ENCODE measurements around the gene CSNK1G3. TPM values are rescaled to one million over a fixed set of nuclear protein-coding genes. Genes with fewer than 3 reads are reported as not detected.

The CSNK1G3 gene
- total RNA-seq, 1 donor from 2014 or later: 65.7 TPM

GRCh38 chr5:123610209-123610608 lies 98.2 kb downstream of the CSNK1G3 start:
- no peak for TF ChIP-seq CTCF (IDR thresholded peaks at IDR 0.05; ENCODE audit: unreplicated experiment)
- Mint-ChIP-seq H3K27me3 (no peaks in the 10 kb centered on the region), H3K27ac (no peak overlapping the region), H3K9me3 (ENCODE audit: low read depth) (no peaks in the 10 kb centered on the region), H3K36me3 (ENCODE audit: insufficient read depth) (peaks cover 8% of the 10 kb centered on the region), H3K4me3 (ENCODE audit: low read depth) (no peak overlapping the region), H3K4me1 (ENCODE audit: low read depth) (no peaks in the 10 kb centered on the region)
- DNase-seq (ENCODE audit: low spot score, unreplicated experiment): no peak

GRCh38 chr5:123610665-123611405 lies 98.9 kb downstream of the CSNK1G3 start:
- H3K4me1 Mint-ChIP-seq (ENCODE audit: low read depth): no peaks in the 10 kb centered on the region
- H3K27ac Mint-ChIP-seq: no peak overlapping the region
- H3K36me3 Mint-ChIP-seq (ENCODE audit: insufficient read depth): peaks cover 10% of the 10 kb centered on the region
- no peaks in the 10 kb centered on the region for H3K9me3 Mint-ChIP-seq (ENCODE audit: low read depth)
- DNase-seq (ENCODE audit: low spot score, unreplicated experiment): no peak
- TF ChIP-seq CTCF (IDR thresholded peaks at IDR 0.05; ENCODE audit: unreplicated experiment): no peak
- no peak overlapping the region for H3K4me3 Mint-ChIP-seq (ENCODE audit: low read depth)
- H3K27me3 Mint-ChIP-seq: no peaks in the 10 kb centered on the region

- H3K4me3 Mint-ChIP-seq (ENCODE audit: low read depth): no peak overlapping the region
- H3K27me3 Mint-ChIP-seq: no peaks in the 10 kb centered on the region
- H3K36me3 Mint-ChIP-seq (ENCODE audit: insufficient read depth): peaks cover 10% of the 10 kb centered on the region
- no peak for TF ChIP-seq CTCF (IDR thresholded peaks at IDR 0.05; ENCODE audit: unreplicated experiment)
- H3K4me1 Mint-ChIP-seq (ENCODE audit: low read depth): no peaks in the 10 kb centered on the region
- no peak overlapping the region for H3K27ac Mint-ChIP-seq
- H3K9me3 Mint-ChIP-seq (ENCODE audit: low read depth): no peaks in the 10 kb centered on the region
- DNase-seq (ENCODE audit: low spot score, unreplicated experiment): no peak
Measured at GRCh38 chr5:123611406-123611709, 99.4 kb downstream of the CSNK1G3 start.

- H3K4me3 Mint-ChIP-seq (ENCODE audit: low read depth): no peak overlapping the region
- H3K4me1 Mint-ChIP-seq (ENCODE audit: low read depth): no peaks in the 10 kb centered on the region
- no peak for DNase-seq (ENCODE audit: low spot score, unreplicated experiment)
- no peak overlapping the region for H3K27ac Mint-ChIP-seq
- peaks cover 4% of the 10 kb centered on the region for H3K9me3 Mint-ChIP-seq (ENCODE audit: low read depth)
- TF ChIP-seq CTCF (IDR thresholded peaks at IDR 0.05; ENCODE audit: unreplicated experiment): no peak
- H3K27me3 Mint-ChIP-seq: no peaks in the 10 kb centered on the region
- H3K36me3 Mint-ChIP-seq (ENCODE audit: insufficient read depth): peaks cover 18% of the 10 kb centered on the region
Measured at GRCh38 chr5:123617561-123617960, 105.6 kb downstream of the CSNK1G3 start.

GRCh38 chr5:123626051-123626450 lies 114.1 kb downstream of the CSNK1G3 start:
- H3K4me1 Mint-ChIP-seq (ENCODE audit: low read depth): no peaks in the 10 kb centered on the region
- no peak overlapping the region for H3K27ac Mint-ChIP-seq
- H3K9me3 Mint-ChIP-seq (ENCODE audit: low read depth): peaks cover 48% of the 10 kb centered on the region
- no peak for DNase-seq (ENCODE audit: low spot score, unreplicated experiment)
- TF ChIP-seq CTCF (IDR thresholded peaks at IDR 0.05; ENCODE audit: unreplicated experiment): no peak
- peaks cover 5% of the 10 kb centered on the region for H3K36me3 Mint-ChIP-seq (ENCODE audit: insufficient read depth)
- no peak overlapping the region for H3K4me3 Mint-ChIP-seq (ENCODE audit: low read depth)
- H3K27me3 Mint-ChIP-seq: no peaks in the 10 kb centered on the region

All from progenitor cell of endocrine pancreas (in vitro differentiated cells).